Measurements from ENCODE around the gene PTK6. TPM values are rescaled to one million over a fixed set of nuclear protein-coding genes. Genes with fewer than 3 reads are reported as not detected.

Gene PTK6
- total RNA-seq, 2 experiments from 2014 or later, result 2.1 to 2.3 TPM

- Mint-ChIP-seq H3K9me3 (no peaks in the 10 kb centered on the region), H3K27ac (no peak overlapping the region), H3K27me3 (peaks cover 51% of the 10 kb centered on the region), H3K4me1 (peaks cover 15% of the 10 kb centered on the region), H3K36me3 (ENCODE audit: low read depth) (no peaks in the 10 kb centered on the region), H3K4me3 (no peak overlapping the region)
- no peak for DNase-seq
- ChIA-PET POLR2A (interaction anchor here (0.9 kb wide), 1 partner anchor 15 kb away, joined by 3 read pairs; no protein-coding TSS in a partner anchor), CTCF (interaction anchor here (1.5 kb wide), 1 partner anchor 12 kb away, joined by 4 read pairs; no protein-coding TSS in a partner anchor)
Measured at GRCh38 chr20:63509088-63509564, 28.1 kb downstream of the PTK6 start.

DNA sequence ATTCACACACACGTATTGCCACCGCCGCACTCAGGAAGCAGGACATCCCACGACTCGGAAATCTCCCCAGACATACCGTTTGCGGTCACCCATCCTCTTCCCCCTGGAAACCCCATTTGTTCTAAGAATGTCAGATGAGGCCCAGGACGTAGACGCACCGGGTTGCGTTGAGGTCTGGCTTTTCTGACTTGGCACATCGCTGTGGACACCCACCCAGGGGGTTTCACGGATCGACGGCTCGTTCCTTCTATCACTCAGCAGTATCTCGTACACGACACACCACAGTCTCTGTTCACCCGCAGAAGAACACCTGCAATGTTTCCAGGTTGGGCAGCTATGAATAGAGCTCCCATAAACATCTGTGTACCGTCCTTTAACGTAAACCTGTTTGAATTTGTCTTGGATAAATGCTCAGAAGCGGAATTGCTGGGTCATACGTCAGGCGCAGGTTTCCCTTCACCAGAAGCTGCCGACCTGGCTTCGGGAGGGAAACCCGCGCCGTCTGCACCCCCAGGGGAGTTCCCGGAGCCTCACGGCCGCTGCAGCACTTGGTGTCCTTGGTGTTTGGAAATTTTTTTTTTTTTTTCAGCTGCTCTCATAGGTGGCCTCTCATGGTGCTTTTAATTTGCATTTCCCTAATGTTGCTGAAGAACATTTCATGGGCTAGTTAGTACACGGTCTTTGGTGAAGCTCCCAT lies 29.0 kb downstream of the PTK6 start:
- no peaks in the 10 kb centered on the region for H3K36me3 Mint-ChIP-seq (ENCODE audit: low read depth)
- H3K9me3 Mint-ChIP-seq, result no peaks in the 10 kb centered on the region
- no peak for DNase-seq
- H3K4me3 Mint-ChIP-seq, result no peak overlapping the region
- peaks cover 47% of the 10 kb centered on the region for H3K27me3 Mint-ChIP-seq
- POLR2A ChIA-PET, result interaction anchor here (0.9 to 1.8 kb wide), 2 partner anchors 12 to 16 kb away, joined by 3 to 8 read pairs; partner anchors contain the start of gene PPDPF
- peaks cover 15% of the 10 kb centered on the region for H3K4me1 Mint-ChIP-seq
- no peak overlapping the region for H3K27ac Mint-ChIP-seq
- CTCF ChIA-PET, result interaction anchor here (0.7 to 1.5 kb wide), 2 partner anchors 11 to 74 kb away, joined by 3 to 4 read pairs; no protein-coding TSS in a partner anchor

GRCh38 chr20:63507083-63507743 lies 30.0 kb downstream of the PTK6 start:
- CTCF ChIA-PET, result interaction anchor here (1.5 kb wide), 1 partner anchor 10 kb away, joined by 4 read pairs; no protein-coding TSS in a partner anchor
- Mint-ChIP-seq H3K27me3 (peaks cover 41% of the 10 kb centered on the region), H3K4me1 (peaks cover 15% of the 10 kb centered on the region), H3K9me3 (no peaks in the 10 kb centered on the region), H3K36me3 (ENCODE audit: low read depth) (no peaks in the 10 kb centered on the region), H3K27ac (no peak overlapping the region), H3K4me3 (no peak overlapping the region)
- POLR2A ChIA-PET, result interaction anchor here (1.8 kb wide), 1 partner anchor 13 kb away, joined by 8 read pairs; the partner anchor contains the start of gene PPDPF
- no peak for DNase-seq

- Mint-ChIP-seq H3K9me3 (no peaks in the 10 kb centered on the region), H3K27ac (no peak overlapping the region), H3K36me3 (ENCODE audit: low read depth) (no peaks in the 10 kb centered on the region), H3K4me3 (no peak overlapping the region), H3K4me1 (peaks cover 15% of the 10 kb centered on the region), H3K27me3 (peaks cover 39% of the 10 kb centered on the region)
- ChIA-PET CTCF (interaction anchor here (1.6 kb wide), 1 partner anchor 9 kb away, joined by 6 read pairs; no protein-coding TSS in a partner anchor), POLR2A (interaction anchor here (1.9 kb wide), 1 partner anchor 15 kb away, joined by 5 read pairs; the partner anchor contains the start of gene PPDPF)
- DNase-seq, result no peak
Measured at GRCh38 chr20:63505723-63506122, 31.5 kb downstream of the PTK6 start.

DNA sequence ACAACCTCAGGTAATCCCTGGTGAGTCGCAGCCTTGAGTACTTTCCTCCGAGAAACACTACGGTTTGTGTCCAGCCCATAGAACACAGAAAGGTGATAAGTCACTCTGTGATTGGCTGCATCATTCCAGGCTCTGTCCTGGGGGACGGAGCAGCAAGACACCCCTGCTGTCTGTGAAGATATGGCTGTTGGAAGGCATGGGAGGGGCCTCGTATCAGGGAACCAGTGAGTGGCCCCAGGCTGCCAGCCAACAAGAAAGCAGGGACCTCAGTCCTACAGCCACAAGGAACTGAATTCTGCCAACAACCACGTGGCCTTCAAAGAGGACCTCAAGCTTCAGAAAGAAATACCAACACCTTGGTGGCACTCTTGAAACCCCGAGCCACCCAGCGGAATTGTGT lies 31.9 kb downstream of the PTK6 start:
- no peaks in the 10 kb centered on the region for H3K9me3 Mint-ChIP-seq
- H3K27ac Mint-ChIP-seq, result no peak overlapping the region
- H3K4me1 Mint-ChIP-seq, result peaks cover 15% of the 10 kb centered on the region
- no peak overlapping the region for H3K4me3 Mint-ChIP-seq
- POLR2A ChIA-PET, result interaction anchor here (1.9 kb wide), 1 partner anchor 15 kb away, joined by 5 read pairs; the partner anchor contains the start of gene PPDPF
- H3K27me3 Mint-ChIP-seq, result peaks cover 38% of the 10 kb centered on the region
- CTCF ChIA-PET, result interaction anchor here (1.6 kb wide), 1 partner anchor 9 kb away, joined by 6 read pairs; no protein-coding TSS in a partner anchor
- DNase-seq, result no peak
- H3K36me3 Mint-ChIP-seq (ENCODE audit: low read depth), result no peaks in the 10 kb centered on the region

DNA sequence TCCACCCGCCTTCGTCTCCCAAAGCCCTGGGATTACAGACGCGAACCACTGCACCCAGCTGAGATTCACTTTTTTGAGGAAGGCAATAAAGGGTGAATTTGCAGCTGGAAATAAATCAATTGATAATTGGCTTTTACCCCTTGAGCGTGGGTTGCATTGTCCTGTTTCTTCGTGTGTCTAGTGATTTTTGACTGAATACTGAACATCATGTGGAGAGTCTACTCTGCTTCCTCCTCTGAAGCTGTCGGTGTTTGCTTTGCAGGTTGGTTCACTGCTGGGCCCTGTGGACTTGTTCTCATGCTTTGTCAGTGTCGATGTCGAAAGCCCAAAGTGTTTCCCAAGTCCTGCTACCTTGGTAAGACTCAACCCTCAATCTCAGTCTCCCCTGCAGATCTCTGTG lies 32.5 kb downstream of the PTK6 start:
- DNase-seq, result no peak
- Mint-ChIP-seq H3K9me3 (no peaks in the 10 kb centered on the region), H3K27me3 (peaks cover 33% of the 10 kb centered on the region), H3K4me1 (peaks cover 15% of the 10 kb centered on the region), H3K27ac (no peak overlapping the region), H3K4me3 (no peak overlapping the region), H3K36me3 (ENCODE audit: low read depth) (no peaks in the 10 kb centered on the region)
- CTCF ChIA-PET, result interaction anchor here (1.1 to 1.6 kb wide), 2 partner anchors 8 to 33 kb away, joined by 3 to 6 read pairs; partner anchors contain the start of gene PTK6
- POLR2A ChIA-PET, result interaction anchor here (1.9 kb wide), 1 partner anchor 16 kb away, joined by 5 read pairs; the partner anchor contains the start of gene PPDPF

- CTCF ChIA-PET, result interaction anchor here (1.1 kb wide), 1 partner anchor 34 kb away, joined by 3 read pairs; the partner anchor contains the start of gene PTK6
- Mint-ChIP-seq H3K4me3 (no peak overlapping the region), H3K36me3 (ENCODE audit: low read depth) (no peaks in the 10 kb centered on the region), H3K4me1 (peaks cover 15% of the 10 kb centered on the region), H3K27ac (no peak overlapping the region), H3K27me3 (peaks cover 26% of the 10 kb centered on the region), H3K9me3 (no peaks in the 10 kb centered on the region)
- DNase-seq, result no peak
- POLR2A ChIA-PET, result no interaction called here
Measured at GRCh38 chr20:63503524-63503923, 33.7 kb downstream of the PTK6 start.

DNA sequence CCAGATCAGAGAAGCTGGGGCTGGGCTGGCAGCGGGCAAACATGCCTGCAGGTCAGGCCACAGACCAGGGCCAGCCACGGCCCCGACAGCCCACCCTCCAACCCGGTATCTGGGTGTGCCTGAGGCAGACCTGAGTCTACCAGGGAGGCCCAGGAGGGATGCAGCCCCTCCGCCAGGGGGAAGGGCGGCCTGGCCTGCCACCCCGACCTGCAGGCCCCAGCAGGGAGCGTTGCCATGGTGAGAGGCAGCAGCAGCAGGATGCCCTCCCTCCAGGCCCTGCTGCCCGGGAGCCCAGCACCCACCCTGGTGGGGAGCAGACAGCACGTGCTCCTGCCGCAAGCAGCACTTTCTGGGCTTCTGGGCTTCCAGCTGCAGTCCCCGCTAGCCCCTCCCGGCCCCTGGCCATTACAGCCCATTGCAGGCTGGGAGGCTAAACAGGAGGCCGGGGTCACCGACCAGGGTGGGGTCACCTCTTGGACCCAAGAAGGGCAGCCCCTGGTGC lies 34.5 kb downstream of the PTK6 start:
- ChIA-PET POLR2A (no interaction called here), CTCF (no interaction called here)
- peaks cover 24% of the 10 kb centered on the region for H3K27me3 Mint-ChIP-seq
- no peak overlapping the region for H3K4me3 Mint-ChIP-seq
- no peak for DNase-seq
- no peaks in the 10 kb centered on the region for H3K36me3 Mint-ChIP-seq (ENCODE audit: low read depth)
- no peaks in the 10 kb centered on the region for H3K9me3 Mint-ChIP-seq
- peaks cover 7% of the 10 kb centered on the region for H3K4me1 Mint-ChIP-seq
- no peak overlapping the region for H3K27ac Mint-ChIP-seq

GRCh38 chr20:63501818-63502670 lies 35.1 kb downstream of the PTK6 start:
- Mint-ChIP-seq H3K27me3 (peaks cover 29% of the 10 kb centered on the region), H3K4me1 (peaks cover 3% of the 10 kb centered on the region), H3K4me3 (no peak overlapping the region), H3K27ac (no peak overlapping the region), H3K9me3 (no peaks in the 10 kb centered on the region), H3K36me3 (ENCODE audit: low read depth) (no peaks in the 10 kb centered on the region)
- no peak for DNase-seq
- ChIA-PET POLR2A (no interaction called here), CTCF (no interaction called here)

- H3K9me3 Mint-ChIP-seq, result no peaks in the 10 kb centered on the region
- peaks cover 33% of the 10 kb centered on the region for H3K27me3 Mint-ChIP-seq
- no peak for DNase-seq
- POLR2A ChIA-PET, result no interaction called here
- CTCF ChIA-PET, result no interaction called here
- H3K36me3 Mint-ChIP-seq (ENCODE audit: low read depth), result no peaks in the 10 kb centered on the region
- H3K4me3 Mint-ChIP-seq, result no peak overlapping the region
- peaks cover 1% of the 10 kb centered on the region for H3K4me1 Mint-ChIP-seq
- H3K27ac Mint-ChIP-seq, result no peak overlapping the region
Measured at GRCh38 chr20:63500902-63501817, 36.0 kb downstream of the PTK6 start.

DNA sequence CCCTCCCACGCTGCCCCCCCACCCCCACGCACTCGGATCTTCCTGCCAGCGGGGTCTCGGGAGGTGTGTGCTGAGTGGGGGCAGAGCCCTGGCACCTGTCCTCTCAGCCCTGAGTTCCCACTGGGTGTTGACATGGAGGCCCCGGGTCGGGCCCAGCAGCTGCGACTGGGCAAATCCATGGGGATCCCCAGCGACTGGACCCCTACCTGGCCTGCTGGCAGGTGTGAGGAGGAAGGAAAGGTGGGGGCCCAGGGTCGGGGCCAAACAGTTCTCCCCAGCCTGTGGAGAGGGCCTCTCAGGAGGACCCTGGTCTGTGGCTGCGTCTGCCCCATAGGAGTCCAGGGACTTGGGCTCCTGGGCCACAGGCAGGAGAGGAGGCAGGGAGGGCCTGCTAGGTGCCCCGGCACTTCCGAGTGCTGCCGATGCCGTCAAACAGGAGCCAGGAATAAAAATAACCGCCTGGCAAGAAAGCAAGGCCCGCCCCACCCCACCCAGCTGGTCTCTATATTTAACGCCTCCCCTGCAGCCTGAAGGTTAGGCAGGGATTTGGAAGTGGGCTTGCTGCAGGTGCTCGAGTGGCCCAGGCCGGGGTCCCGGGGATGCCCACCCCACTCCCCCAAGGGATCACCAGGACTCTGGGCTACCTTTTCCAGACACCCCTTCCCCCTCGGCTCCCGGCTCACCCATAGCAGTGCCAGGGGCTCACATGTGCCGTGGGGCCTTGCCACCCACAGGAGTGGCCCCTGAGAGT lies 36.9 kb downstream of the PTK6 start:
- no peak for DNase-seq
- no peaks in the 10 kb centered on the region for H3K9me3 Mint-ChIP-seq
- H3K4me3 Mint-ChIP-seq, result no peak overlapping the region
- H3K27ac Mint-ChIP-seq, result no peak overlapping the region
- H3K27me3 Mint-ChIP-seq, result peaks cover 34% of the 10 kb centered on the region
- no peaks in the 10 kb centered on the region for H3K36me3 Mint-ChIP-seq (ENCODE audit: low read depth)
- CTCF ChIA-PET, result no interaction called here
- POLR2A ChIA-PET, result no interaction called here
- peaks cover 2% of the 10 kb centered on the region for H3K4me1 Mint-ChIP-seq

Measured in activated CD4-positive, alpha-beta memory T cell treated with anti-CD3 and anti-CD28 coated beads, Interleukin-2, amount 10 ng/mL, durations not matched to agents 7 days and 5 days (primary cell).